ENCODE results near the gene ZFYVE9. TPM values are rescaled to one million over a fixed set of nuclear protein-coding genes. Genes with fewer than 3 reads are reported as not detected.

Gene ZFYVE9
- total and polyA plus RNA-seq, 2 of the 13 experiments (the other 11 are each of a cell fraction or from before 2014, with no cell fraction given) = 9.2 to 19.8 TPM

- TF ChIP-seq ZNF512 (CRISPR knock-in tag; IDR thresholded peaks at IDR 0.05) (no peak), HNRNPH1 (optimal IDR thresholded peaks at IDR 0.05; ENCODE audit: low read depth, low read length) (no peak), ZNF567 (CRISPR knock-in tag; IDR thresholded peaks at IDR 0.05; ENCODE audit: borderline replicate concordance) (no peak)
- TF ChIP-seq, protein P1, sequence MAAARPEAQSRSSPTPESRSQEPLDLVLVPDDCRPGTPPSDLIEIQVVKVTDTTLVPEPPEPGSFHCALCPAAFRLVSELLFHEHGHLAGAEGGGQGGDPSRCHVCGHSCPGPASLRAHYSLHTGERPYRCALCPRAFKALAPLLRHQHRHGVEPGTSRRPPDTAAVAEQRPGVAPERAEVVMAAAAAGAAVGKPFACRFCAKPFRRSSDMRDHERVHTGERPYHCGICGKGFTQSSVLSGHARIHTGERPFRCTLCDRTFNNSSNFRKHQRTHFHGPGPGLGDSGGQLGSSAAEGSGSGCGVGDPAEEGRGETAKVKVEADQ (CRISPR knock-in tag; IDR thresholded peaks at IDR 0.05; ENCODE audit: borderline replicate concordance) = no peak
- TF ChIP-seq, protein P2, sequence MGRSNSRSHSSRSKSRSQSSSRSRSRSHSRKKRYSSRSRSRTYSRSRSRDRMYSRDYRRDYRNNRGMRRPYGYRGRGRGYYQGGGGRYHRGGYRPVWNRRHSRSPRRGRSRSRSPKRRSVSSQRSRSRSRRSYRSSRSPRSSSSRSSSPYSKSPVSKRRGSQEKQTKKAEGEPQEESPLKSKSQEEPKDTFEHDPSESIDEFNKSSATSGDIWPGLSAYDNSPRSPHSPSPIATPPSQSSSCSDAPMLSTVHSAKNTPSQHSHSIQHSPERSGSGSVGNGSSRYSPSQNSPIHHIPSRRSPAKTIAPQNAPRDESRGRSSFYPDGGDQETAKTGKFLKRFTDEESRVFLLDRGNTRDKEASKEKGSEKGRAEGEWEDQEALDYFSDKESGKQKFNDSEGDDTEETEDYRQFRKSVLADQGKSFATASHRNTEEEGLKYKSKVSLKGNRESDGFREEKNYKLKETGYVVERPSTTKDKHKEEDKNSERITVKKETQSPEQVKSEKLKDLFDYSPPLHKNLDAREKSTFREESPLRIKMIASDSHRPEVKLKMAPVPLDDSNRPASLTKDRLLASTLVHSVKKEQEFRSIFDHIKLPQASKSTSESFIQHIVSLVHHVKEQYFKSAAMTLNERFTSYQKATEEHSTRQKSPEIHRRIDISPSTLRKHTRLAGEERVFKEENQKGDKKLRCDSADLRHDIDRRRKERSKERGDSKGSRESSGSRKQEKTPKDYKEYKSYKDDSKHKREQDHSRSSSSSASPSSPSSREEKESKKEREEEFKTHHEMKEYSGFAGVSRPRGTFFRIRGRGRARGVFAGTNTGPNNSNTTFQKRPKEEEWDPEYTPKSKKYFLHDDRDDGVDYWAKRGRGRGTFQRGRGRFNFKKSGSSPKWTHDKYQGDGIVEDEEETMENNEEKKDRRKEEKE (IDR thresholded peaks at IDR 0.05) = no peak
Measured at GRCh38 chr1:52249831-52250230, 107.9 kb downstream of the ZFYVE9 start (continued).

- H4K20me1 ChIP-seq (ENCODE audit: insufficient read depth, low read length) = no peaks in the 10 kb centered on the region
- no peaks in the 10 kb centered on the region for H3K9me3 ChIP-seq (ENCODE audit: low read length)
- ChIA-PET POLR2A (no interaction called here), CTCF (ENCODE audit: low intra/inter-chr PET ratio, low total read pairs) (no interaction called here)
- H3K4me2 ChIP-seq (ENCODE audit: low read depth, low read length) = no peak overlapping the region
- H3K9ac ChIP-seq (ENCODE audit: insufficient read depth, low read depth, low read length) = no peak overlapping the region
- WGBS (ENCODE audit: low lambda C conversion rate) = 91% methylated on average over 5 of the region's 5 CpGs
- TF ChIP-seq KMT2B (CRISPR knock-in tag; IDR thresholded peaks at IDR 0.05) (no peak), KDM3A (CRISPR knock-in tag; IDR thresholded peaks at IDR 0.05; ENCODE audit: low read depth) (no peak), LCORL (IDR thresholded peaks at IDR 0.05) (peak; percentile 85), LCORL (CRISPR knock-in tag; IDR thresholded peaks at IDR 0.05) (no peak), ZNF251 (CRISPR knock-in tag; IDR thresholded peaks at IDR 0.05) (no peak), THAP11 (CRISPR knock-in tag; IDR thresholded peaks at IDR 0.05) (no peak)
- no peaks in the 10 kb centered on the region for H3K27me3 ChIP-seq (ENCODE audit: control insufficient read depth in 1 of 2, insufficient read depth in 2 of 2, low read length in 2 of 2)
- in situ Hi-C loops (cut with HindIII; ENCODE audit: extremely low pct_ligation_motif_present, low pct_unique_long_range_greater_than_20kb) = no loop called here
- H3K27ac ChIP-seq (ENCODE audit: extremely low read length, insufficient read depth, low read length) = no peak overlapping the region
- H3K36me3 ChIP-seq (replicated peaks in 1 of 2; ENCODE audit: control insufficient read depth in 1 of 2, insufficient read depth in 2 of 2, low read length in 2 of 2) = no peaks in the 10 kb centered on the region
- no TSS peak for BruUV-seq (replicated peaks)
- no peak overlapping the region for H3K4me3 ChIP-seq (replicated peaks in 1 of 3; ENCODE audit: insufficient read depth in 1 of 3, low read depth in 2 of 3, low read length in 3 of 3)
- no peak for FAIRE-seq
- no peak for DNase-seq (ENCODE audit: low spot score)
- no peaks in the 10 kb centered on the region for H3K4me1 ChIP-seq (ENCODE audit: insufficient read depth, low read length)
- ATAC-seq = no peak
- peaks cover 1% of the 10 kb centered on the region for H3K79me2 ChIP-seq (ENCODE audit: insufficient read depth, low read length)
- no peak overlapping the region for H2AFZ ChIP-seq (ENCODE audit: low read length)
- intact Hi-C loops (cut with micrococcal nuclease; ENCODE audit: unreplicated experiment) = no loop called here
Measured at GRCh38 chr1:52253421-52253820, 111.5 kb downstream of the ZFYVE9 start.

Measured in HepG2 (cell line).